GM21367 (cell line): ENCODE results near the gene SELENOP.

ENCODE experiments used
- ATAC-seq: cut with Tn5 transposase; IDR thresholded peaks from one replicate; pipeline ENCODE4 v1.9.1; 2021; ENCODE audit not compliant: unreplicated experiment

SELENOP gene

DNA sequence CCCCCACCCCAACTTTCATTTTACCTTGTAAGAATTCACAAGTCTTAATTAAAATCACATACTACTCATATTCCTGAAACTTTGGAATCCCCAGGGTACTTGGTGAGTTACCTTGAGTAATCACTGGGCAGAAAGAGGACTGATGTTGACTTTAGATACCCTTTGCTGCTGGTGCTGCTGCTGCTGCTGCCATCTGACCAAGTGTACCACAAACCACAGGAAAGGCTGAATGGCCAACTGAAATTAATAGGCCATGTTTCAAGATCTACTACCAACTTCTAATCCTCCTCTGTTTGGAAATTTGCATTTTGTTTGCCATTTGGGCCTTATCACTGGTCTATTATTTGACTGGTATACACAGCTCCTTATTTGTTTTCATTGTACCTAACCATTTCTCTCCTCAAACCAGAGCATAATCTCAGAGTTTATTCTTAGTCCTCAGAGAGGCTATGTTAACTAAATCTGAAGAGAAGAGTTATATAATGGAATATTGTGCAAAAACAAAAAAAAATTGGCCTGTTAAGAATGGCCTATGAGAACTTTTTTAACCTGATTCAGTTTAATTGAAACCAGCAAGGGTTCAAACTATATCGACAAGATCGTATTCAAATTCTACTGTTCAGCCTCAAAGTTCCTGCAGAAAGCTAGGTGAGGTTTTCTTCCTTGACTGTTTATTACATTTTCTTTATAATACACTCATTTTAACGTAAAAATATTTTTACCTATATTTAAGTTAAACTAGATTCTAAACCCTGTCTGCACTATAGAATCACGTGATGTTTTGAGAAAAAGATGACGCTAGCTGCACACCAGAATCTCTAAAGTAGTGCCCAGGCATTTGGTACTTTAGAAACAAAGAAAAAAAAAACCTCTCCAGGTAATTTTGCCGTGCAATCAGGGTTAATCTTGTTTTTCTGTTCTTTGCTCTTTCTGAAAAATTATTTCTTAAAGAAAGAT lies 13.1 kb downstream of the SELENOP start:
- no peak for ATAC-seq

DNA sequence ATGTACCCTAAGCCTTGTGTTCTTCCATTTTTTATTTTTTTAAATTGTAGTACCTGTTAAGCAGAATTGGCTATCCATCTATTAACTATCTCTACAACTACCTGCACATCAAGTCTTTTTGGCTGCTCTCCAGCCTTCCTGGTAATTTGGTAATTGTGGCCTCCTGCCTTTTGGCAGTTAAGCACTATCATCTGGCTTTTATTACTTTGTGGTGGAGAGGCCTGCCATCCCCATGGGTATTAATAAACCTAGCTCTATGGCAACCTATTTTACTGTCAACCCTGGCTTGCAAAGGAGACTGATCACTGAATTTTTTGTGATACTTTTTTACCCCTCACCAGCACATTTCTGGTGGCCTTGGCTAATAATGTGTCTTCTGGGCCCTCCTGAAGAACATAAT lies 20.5 kb downstream of the SELENOP start:
- no peak for ATAC-seq

DNA sequence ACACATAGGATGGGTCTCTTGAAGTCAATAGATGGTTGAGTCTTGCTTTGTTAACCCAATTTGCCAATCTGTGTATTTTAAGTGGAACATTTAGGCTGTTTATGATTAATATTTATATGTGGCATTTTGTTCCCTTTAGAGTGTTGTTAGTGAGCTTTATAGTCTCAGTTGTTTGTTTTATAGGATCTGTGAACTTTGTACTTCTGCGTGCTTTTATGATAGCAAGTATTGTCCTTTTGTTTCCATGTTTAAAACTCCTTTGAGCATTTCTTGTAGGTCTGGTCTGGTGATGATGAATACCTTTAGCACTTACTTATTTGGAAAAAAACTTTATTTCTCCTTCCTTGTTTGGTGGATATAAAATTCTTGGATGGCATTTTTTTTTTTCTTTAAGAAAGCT lies 23.8 kb downstream of the SELENOP start:
- no peak for ATAC-seq

DNA sequence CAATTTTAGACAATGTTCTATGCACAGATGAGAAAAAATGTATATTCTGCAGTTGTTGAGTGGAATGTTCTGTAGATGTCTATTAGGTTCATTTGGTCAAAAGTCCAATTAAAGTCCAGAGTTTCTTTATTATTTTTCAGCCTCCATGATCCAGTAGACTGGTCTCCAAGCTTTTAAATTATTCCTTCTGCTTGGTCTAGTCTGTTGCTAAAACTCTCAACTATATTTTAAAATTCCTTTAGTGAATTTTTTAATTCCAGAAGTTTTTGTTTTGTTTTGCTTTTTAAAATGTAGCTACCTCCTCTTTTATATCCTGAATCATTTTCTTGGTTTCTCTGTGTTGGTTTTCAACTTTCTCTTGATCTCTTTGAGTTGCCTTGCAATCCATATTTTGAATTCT lies 24.6 kb downstream of the SELENOP start:
- ATAC-seq: no peak

DNA sequence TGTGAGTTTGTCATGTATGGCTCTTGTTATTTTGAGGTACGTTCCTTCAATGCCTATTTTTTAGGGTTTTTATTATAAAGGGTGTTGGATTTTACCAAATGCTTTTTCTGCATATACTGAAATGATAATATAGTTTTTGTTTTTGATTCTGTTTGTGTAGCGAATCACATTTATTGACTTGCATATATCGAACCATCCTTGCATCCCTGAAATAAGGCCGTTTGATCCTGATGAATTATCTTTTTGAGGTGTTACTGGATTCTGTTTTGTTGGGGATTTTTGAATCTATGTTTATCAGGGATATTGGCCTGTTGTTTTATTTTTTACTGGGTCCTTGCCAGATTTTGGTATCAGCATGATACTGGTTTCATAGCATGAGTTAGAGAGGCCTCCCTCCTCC lies 25.9 kb downstream of the SELENOP start:
- no peak for ATAC-seq

DNA sequence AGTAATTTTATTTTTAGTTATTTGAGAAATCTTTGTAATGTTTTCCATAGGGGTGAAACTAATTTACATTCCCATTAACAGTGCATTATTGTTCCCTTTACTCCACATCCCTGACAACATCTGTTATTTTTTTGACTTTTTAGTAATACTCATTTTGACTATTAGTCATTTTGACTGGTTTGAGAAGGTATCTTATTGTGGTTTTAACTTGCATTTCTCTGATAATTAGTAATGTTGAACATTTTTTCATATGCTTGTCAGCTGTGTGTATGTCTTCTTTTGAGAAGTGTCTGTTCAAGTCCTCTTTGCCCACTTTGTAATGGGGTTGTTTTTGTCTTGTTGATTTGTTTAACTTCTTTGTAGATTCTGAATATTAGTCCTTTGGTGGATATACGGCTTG lies 27.6 kb downstream of the SELENOP start:
- no peak for ATAC-seq

DNA sequence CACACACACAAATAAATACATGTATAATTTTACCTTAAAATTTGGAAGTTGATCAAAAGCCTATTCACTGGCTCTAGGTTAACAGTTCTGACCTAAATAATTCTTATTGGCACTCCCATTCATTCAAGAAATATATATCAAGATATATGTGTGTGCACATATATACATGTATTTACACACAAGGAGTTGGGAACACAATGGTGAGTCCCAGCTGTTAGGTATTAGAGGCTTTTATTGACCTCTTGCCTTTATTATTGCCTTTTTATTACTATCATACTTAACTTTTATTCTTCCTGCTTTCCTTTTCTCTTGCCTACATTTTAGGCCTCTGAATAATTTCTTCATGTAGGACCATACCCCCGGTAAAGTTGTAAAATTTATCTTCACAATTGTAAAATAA lies 30.1 kb downstream of the SELENOP start:
- no peak for ATAC-seq

DNA sequence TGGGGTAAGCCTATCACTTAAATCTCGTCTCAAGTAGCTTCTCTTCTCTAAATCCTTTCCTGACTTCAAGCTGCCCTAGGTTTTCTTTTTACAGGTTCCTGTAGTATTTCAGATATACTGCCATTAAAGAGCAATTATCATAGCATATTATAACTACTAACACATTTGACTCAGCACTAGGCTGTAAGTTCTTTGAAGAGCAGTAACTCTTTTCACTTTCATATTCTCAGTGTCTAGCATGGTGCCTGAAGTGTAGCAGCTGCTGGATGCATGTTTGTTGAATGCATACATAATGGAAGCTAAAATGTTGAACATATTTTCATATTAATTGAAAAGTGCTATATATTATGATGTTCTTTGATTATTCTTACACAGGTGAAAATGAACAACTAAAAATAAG lies 32.6 kb downstream of the SELENOP start:
- no peak for ATAC-seq

DNA sequence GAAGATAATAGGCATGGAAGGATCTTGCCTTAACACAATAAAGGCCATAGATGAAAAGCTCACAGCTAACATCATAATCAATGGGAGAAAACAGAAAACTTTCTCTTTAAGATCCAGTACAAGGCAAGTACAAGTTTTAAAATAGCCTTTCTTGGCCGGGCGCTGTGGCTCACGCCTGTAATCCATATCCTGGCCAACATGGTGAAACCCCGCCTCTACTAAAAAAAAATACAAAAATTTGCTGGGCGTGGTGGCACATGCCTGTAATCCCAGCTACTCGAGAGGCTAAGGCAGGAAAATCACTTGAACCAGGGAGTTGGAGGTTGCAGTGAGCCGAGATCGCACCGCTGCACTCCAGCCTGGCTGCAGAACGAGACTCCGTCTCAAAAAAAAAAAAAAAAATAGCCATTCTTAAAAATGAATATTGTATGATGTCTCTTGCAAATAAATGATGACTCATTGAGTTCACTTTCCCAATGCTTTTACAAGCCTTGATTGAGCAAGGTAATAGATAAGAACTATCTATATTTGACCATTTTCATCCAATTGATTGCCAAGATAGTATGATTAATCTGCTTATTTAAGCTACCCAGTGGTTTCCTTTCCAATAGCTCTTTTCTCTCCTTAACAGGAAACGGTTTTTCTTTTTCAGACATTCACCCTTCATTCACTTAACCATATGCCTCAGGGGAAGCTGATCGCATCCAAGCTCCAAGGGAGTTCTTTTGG lies 39.3 kb downstream of the SELENOP start:
- ATAC-seq: no peak

DNA sequence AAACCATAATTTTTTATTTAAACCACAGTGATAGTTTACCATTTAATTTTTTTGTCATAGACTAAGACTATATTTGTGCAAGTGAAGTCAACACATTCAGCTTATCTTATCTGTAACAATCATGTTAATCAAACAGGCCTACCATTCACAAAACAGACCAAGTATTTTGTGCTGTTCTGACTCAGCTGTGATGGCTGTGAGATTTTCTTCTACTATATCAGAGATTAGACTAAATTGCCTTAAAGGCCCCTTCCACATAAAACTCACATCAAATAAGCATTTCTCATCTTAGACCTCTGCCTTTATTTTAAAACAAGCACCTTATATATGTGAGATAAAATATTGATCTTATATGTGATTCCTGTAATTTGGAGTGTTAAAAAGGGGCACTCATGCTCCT lies 41.7 kb downstream of the SELENOP start:
- no peak for ATAC-seq

DNA sequence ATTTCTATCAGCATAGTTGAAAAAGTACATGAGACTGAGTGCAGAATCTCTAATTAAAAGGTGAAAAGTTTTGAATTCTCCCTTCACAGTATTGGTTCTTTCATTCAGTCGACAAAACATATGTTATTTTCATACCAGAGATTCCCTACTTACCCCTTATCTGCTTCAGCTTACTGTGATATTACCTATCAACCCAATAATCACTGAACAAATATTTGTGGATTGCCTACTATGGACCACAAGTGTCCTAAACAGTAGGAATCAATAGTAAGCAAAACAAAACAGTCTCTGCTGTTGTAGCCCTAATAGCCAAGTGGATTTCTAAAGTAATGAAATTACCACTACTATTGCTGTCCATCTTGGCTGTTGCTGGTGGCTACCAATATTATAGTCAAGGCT lies 43.6 kb downstream of the SELENOP start:
- ATAC-seq: no peak

DNA sequence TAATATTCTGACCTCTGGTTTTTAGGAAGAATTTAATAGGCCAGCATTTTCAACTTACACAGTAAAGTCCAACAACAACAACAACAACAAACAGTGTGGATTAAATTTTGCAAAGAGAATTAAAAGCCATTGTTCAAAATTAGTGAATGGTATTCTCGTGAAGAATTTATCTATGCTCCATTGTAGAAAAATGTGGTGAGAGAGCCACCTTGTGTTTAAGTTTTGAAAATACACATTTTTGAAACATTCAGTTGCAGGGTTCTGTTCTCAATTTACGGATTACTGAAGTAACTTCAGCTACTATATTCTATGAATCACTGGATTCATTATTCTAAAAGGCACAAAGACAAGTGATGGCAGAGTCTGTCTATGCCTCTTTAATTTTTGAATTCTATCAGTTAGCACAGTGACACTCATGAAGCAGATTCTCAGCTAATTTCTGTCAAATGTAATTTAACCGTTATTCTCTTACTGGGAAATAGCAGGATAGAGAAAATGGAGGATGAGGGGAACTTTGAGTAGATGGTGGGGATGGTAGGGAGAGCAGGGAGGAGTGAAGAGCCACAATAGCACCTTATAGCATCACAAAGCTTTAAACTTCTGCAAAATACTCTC lies 44.1 kb downstream of the SELENOP start:
- peak; percentile 68 for ATAC-seq

DNA sequence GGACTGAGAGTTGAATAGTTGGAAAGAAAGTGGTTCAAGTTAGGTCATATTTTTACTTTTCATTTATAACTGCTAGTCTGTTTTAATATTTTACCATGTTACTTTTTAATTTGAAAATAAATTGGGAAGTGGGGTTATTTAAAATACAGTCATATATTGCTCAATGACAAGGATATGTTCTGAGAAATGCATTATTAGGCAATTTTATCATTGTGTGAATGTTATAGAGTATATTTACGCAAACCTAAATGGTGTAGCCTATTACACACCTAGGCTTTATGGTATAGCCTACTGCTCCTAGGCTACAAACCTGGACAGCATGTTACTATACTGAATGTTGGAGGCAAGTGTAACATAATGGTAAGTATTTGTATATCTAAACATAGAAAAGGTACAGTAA lies 49.9 kb downstream of the SELENOP start:
- ATAC-seq: no peak

DNA sequence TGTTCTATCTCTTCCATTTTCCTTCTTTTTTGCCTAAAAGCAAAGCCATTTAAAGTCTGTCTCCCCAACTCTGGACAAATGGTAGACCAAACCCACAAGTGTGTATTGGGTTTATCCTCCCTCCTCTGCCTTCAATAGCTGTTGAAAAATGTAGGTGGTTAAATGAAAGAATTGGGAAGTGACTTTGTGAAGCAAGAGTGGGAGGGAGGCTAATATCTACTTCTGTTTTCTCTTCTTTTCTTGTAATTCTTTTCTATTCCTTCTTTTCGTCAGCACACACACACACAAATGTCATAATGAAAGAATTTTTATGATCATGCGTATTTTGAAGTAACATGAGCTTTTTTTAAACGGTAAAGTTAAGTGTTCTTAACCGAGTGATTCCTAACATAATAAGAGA lies 51.3 kb downstream of the SELENOP start:
- ATAC-seq: no peak

DNA sequence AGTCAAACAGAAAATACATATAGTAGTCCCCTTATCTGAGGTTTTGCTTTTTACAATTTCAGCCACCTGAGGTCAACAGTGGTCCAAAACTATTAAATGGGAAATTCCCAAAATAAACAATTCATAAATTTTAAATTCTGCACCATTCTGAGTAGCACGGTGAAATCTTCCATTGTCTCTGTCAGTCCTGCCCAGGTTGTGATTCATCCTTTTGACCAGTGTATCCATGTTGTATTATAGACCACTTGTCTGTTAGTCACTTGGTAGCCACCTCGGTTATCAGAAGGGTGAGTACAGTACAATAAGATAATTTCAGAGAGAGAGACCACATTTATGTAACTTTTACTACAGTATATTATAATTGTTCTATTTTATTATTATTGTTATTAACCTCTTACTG lies 52.2 kb downstream of the SELENOP start:
- ATAC-seq: no peak

DNA sequence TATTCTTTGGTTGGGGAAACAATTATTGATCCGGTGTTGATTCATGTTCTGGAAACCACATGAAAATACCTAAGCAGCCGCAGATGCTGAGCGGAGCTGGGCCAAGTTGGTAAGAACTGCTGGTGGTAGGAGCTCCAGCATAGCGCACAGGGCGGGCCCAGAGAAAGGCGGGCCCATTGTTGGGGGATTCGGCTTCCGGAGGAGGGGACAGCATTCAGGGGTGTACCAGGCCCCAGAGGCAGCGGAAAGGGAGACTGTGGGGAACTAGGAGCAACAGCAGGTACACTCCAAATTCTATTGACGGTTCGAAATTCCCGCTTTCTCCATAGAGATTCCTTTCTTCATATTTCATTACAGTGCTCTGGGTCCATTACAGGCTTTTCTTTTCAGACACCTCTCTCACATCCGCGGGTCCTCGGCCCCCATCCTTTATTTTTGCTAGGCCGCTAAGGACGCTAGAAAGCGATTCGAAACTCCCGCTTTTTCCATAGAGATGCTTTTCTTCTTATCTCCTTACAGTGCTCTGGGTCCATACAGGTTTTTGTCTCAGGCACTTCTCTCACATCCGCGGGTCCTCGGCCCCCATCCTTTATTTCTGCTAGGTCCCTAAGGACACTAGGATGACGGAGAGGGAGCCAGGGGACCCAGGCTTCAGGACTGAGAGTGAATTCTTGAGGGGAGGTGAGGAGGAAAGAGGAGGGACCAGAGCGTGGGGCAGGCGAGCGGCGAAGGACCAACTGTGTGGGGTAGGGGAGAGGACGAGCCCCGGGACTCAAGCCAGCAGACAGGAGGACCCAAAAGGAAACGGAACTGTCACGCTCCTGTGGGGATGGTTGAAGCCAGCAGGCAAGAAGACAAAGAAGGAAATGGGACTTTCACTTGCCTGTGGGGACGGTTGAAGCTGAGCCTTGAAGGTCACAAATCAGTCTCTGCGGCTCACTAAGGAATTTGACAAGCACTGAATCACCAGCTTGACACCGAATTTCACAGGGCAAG lies 54.8 kb downstream of the SELENOP start, which contains the start of gene CCDC152:
Gene CCDC152 (plus strand): TSS at position 213 of the 996 bp plus-strand sequence. CDS start 2,304 bp downstream, outside the sequence.
- peak; percentile 85 for ATAC-seq

DNA sequence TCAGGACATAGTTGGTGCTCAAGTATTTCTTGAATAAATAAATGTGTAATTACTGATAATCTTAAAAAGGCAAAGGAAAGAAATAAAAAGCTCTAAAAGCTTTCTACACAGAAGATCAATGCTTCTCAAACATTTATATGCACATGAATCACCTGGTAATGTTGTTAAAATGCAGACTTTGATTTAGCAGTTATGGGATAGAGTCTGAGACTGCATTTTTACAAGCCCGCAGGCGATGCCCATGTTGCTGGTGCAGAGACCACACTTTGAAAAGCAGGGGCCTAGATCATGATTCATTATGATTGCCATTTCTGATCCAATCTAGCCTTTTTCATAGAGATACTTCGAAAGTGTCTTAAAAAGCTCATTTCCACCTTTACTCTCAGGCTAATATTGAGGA lies 58.6 kb downstream of the SELENOP start:
- ATAC-seq: no peak

DNA sequence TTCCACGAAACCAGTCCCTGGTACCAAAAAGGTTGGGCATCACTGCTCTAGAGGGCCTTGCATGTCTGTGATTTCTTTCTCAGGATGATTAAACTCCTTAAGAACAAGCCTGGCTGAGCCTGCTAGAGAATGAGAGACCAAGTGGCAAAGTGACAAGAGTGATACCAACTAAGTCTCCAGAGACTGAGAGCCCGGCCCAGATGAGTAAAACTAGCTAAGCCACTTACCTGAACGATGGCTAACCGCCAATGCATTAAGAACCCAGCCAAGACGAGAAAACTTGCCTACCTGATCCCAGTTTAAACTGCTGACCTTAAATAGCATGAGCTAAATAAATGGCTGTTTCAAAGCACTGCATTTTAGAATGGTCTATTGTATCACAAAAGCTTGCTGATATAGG lies 60.6 kb downstream of the SELENOP start:
- no peak for ATAC-seq

DNA sequence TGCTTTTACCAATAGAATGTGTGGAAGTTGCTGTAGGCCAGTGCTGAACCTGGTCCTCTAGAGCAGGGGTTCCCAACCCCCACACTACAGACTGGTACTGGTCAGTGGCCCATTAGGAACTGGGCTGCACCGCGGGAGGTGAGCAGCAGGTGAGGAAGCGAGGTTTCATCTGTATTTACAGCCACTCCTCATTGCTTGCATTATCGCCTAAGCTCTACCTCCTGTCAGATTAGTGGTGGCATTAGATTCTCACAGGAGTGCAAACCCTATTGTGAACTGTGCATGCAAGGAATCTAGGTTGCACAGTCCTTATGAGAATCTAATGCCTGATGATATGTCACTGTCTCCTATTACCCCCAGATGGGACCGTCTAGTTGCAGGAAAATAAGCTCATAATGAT lies 61.2 kb downstream of the SELENOP start:
- no peak for ATAC-seq
